ENCODE data around the gene TSPAN7. TPM values are rescaled to one million over a fixed set of nuclear protein-coding genes. Genes with fewer than 3 reads are reported as not detected.

TSPAN7 gene
- total RNA-seq, 1 donor from 2014 or later, result 54.0 TPM

DNA sequence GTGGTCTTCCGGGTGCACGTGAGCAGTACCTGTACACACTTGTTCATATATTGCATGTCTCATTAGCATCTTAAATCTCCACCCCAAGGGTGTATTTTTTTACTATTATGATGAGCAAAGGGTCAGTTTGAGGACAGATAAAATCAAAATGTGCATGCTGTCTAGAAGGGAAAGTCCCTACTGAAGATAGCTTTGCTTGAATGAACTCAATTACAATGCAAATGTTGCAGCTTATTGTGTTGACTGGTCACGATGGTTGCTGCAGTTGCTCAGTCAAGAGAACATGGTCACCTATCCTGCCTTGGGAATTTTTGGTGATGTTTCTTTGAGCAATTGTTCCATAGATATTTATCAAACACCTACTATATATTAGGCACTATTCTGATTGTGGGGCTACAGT is 136.1 kb downstream of the TSPAN7 start:
- no peak overlapping the region for H3K27ac Mint-ChIP-seq (ENCODE audit: unreplicated experiment)
- no peak for DNase-seq
- no peaks in the 10 kb centered on the region for H3K4me1 Mint-ChIP-seq (ENCODE audit: low read depth, unreplicated experiment)
- no peak overlapping the region for H3K4me3 Mint-ChIP-seq (ENCODE audit: unreplicated experiment)
- H3K36me3 Mint-ChIP-seq (ENCODE audit: unreplicated experiment), result no peaks in the 10 kb centered on the region
- H3K9me3 Mint-ChIP-seq (ENCODE audit: unreplicated experiment), result no peaks in the 10 kb centered on the region
- TF ChIP-seq, protein P1, sequence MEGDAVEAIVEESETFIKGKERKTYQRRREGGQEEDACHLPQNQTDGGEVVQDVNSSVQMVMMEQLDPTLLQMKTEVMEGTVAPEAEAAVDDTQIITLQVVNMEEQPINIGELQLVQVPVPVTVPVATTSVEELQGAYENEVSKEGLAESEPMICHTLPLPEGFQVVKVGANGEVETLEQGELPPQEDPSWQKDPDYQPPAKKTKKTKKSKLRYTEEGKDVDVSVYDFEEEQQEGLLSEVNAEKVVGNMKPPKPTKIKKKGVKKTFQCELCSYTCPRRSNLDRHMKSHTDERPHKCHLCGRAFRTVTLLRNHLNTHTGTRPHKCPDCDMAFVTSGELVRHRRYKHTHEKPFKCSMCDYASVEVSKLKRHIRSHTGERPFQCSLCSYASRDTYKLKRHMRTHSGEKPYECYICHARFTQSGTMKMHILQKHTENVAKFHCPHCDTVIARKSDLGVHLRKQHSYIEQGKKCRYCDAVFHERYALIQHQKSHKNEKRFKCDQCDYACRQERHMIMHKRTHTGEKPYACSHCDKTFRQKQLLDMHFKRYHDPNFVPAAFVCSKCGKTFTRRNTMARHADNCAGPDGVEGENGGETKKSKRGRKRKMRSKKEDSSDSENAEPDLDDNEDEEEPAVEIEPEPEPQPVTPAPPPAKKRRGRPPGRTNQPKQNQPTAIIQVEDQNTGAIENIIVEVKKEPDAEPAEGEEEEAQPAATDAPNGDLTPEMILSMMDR (IDR thresholded peaks at IDR 0.05; ENCODE audit: partially characterized antibody, unreplicated experiment), result no peak
- H3K27me3 Mint-ChIP-seq (ENCODE audit: unreplicated experiment), result peaks cover 2% of the 10 kb centered on the region

DNA sequence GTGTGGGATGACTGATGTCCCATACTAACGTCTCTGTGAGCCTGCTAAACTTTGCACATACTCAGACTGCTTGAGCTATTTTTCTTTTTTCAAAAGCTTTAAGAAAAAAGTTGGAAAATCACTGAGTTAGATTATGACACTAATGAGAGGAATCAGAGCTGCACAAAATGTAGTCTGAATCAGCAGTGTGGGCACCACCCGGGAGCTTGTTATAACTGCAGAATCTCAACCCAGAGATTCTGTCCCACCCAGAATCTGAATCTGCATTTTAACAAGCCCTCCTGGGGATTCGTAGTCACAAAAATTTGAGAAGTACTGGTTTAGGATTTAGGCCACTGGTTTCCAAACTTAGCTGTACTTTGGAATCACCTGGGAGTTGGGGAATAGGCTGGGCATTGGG is 137.8 kb downstream of the TSPAN7 start:
- Mint-ChIP-seq H3K4me3 (ENCODE audit: unreplicated experiment) (no peak overlapping the region), H3K4me1 (ENCODE audit: low read depth, unreplicated experiment) (no peaks in the 10 kb centered on the region), H3K9me3 (ENCODE audit: unreplicated experiment) (no peaks in the 10 kb centered on the region), H3K27ac (ENCODE audit: unreplicated experiment) (no peak overlapping the region), H3K27me3 (ENCODE audit: unreplicated experiment) (peaks cover 2% of the 10 kb centered on the region), H3K36me3 (ENCODE audit: unreplicated experiment) (no peaks in the 10 kb centered on the region)
- no peak for DNase-seq
- TF ChIP-seq, protein P1 (IDR thresholded peaks at IDR 0.05; ENCODE audit: partially characterized antibody, unreplicated experiment), result no peak

DNA sequence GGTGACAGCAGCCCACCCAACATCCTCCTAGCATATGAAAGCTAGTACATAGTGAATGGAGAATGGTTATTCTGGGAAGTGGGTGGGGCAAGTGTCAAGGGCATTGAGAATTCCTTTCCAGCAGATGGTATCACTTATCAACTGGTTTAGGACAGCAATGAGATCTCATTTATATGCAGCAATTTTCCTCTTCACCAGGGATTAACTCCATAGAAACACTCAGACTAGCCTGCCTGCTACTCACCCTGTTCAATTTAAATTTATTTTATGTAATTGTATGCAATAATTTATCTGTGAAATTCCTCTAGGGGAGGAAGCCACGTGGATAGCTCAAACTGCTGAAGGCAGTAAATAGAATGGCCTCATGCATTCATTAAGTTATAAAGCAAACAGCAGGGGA is 138.4 kb downstream of the TSPAN7 start:
- H3K4me1 Mint-ChIP-seq (ENCODE audit: low read depth, unreplicated experiment), result no peaks in the 10 kb centered on the region
- peaks cover 2% of the 10 kb centered on the region for H3K27me3 Mint-ChIP-seq (ENCODE audit: unreplicated experiment)
- DNase-seq, result no peak
- no peak overlapping the region for H3K27ac Mint-ChIP-seq (ENCODE audit: unreplicated experiment)
- H3K4me3 Mint-ChIP-seq (ENCODE audit: unreplicated experiment), result no peak overlapping the region
- H3K36me3 Mint-ChIP-seq (ENCODE audit: unreplicated experiment), result no peaks in the 10 kb centered on the region
- no peaks in the 10 kb centered on the region for H3K9me3 Mint-ChIP-seq (ENCODE audit: unreplicated experiment)
- TF ChIP-seq, protein P1 (IDR thresholded peaks at IDR 0.05; ENCODE audit: partially characterized antibody, unreplicated experiment), result no peak

DNA sequence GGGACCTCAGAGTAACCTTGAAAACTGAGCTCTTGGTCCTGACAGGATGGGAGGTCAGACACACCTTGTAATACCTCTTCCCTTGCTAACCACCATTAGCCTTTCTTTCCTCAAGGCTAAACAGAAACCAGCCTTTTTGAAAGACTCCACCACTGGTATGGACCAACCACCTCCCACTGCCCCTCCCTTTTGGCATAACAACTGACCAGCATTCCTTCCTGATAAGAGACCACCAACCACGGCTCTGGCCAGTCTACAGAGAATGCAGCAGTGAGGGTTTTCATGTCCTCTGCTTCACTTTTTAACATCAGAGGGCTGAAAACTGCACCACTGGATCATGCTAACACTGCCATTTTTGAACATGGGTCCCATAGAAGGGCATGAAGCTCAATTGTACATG is 139.7 kb downstream of the TSPAN7 start:
- H3K4me1 Mint-ChIP-seq (ENCODE audit: low read depth, unreplicated experiment), result no peaks in the 10 kb centered on the region
- no peaks in the 10 kb centered on the region for H3K9me3 Mint-ChIP-seq (ENCODE audit: unreplicated experiment)
- H3K27ac Mint-ChIP-seq (ENCODE audit: unreplicated experiment), result no peak overlapping the region
- TF ChIP-seq, protein P1 (IDR thresholded peaks at IDR 0.05; ENCODE audit: partially characterized antibody, unreplicated experiment), result no peak
- no peaks in the 10 kb centered on the region for H3K36me3 Mint-ChIP-seq (ENCODE audit: unreplicated experiment)
- H3K27me3 Mint-ChIP-seq (ENCODE audit: unreplicated experiment), result peaks cover 2% of the 10 kb centered on the region
- no peak overlapping the region for H3K4me3 Mint-ChIP-seq (ENCODE audit: unreplicated experiment)
- no peak for DNase-seq

DNA sequence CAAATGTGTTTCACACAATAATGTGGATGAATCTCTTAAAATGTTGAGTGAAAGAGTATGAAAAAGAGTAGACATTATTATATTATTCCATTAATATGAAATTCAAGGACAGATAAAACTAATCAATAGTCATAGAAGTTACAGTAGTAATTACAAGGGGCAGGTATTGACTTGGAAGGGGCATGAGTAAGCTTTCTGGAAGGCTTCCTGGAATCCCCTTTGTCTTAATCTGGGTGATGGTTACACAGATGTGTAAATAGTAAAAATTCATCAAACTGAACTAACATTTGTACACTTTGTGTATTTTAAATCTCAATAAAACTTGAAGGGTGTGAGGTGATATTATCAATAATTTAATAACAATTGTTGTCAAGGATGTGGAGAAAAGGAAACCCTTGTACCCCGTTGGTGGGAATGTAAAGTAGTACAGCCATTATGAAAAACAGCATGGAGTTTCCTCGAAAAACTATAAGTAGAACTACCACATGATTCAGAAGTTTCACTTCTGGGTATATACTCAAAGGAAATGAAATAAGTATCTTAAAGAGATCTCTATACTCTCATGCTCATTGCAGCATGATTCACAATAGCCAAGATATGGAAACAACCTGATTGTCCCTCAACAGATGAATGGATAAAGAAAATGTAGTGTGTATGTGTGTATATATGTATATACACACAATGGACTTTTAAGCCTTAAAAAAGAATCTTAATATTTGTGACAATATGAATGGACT is 143.0 kb downstream of the TSPAN7 start:
- Mint-ChIP-seq H3K9me3 (ENCODE audit: unreplicated experiment) (no peaks in the 10 kb centered on the region), H3K27me3 (ENCODE audit: unreplicated experiment) (no peaks in the 10 kb centered on the region), H3K27ac (ENCODE audit: unreplicated experiment) (no peak overlapping the region), H3K4me1 (ENCODE audit: low read depth, unreplicated experiment) (no peaks in the 10 kb centered on the region), H3K36me3 (ENCODE audit: unreplicated experiment) (no peaks in the 10 kb centered on the region), H3K4me3 (ENCODE audit: unreplicated experiment) (no peak overlapping the region)
- TF ChIP-seq, protein P1 (IDR thresholded peaks at IDR 0.05; ENCODE audit: partially characterized antibody, unreplicated experiment), result no peak
- DNase-seq, result no peak
